ENCODE measurements around the gene USP32. TPM values are rescaled to one million over a fixed set of nuclear protein-coding genes. Genes with fewer than 3 reads are reported as not detected.

USP32 gene
- total and polyA plus RNA-seq, 4 donors = 11.6 to 103 (median 42.9) TPM

DNA sequence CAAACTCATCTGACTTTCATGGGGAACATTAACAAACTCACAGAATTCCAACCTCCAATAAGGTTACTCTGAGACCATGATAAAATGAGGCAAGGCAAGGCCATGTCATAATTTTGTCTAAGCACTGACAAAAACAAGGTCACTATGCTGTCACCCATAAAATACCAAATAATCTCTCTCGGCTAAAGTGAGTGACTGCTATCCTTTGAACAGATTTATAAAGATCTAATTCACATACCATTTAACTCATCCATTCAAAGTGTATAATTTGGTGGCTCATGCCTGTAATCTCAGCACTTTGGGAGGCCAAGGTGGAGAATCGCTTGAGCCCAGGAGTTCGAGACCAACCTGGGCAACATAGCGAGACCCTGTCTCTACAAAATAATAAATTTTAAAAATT is 262.8 kb downstream of the USP32 start:
- DNase-seq (ENCODE audit: low spot score) = no peak
- 92% methylated on average over 4 of the region's 4 CpGs for WGBS
- Histone ChIP-seq H3K4me3 (ENCODE audit: low read depth in 1 of 3, low read length in 3 of 3) (no peak overlapping the region), H3K27ac (ENCODE audit: low read depth in 1 of 2, low read length in 2 of 2) (no peak overlapping the region), H3K9ac (ENCODE audit: low read depth in 1 of 2, low read length in 2 of 2) (no peak overlapping the region), H3K36me3 (ENCODE audit: control insufficient read depth in 4 of 4, insufficient read depth in 3 of 4, low read depth in 1 of 4, low read length in 3 of 4) (no peaks in the 10 kb centered on the region), H3K9me3 (ENCODE audit: control insufficient read depth in 4 of 4, low read length in 3 of 4) (no peaks in the 10 kb centered on the region), H3K27me3 (ENCODE audit: control insufficient read depth in 4 of 4, insufficient read depth in 4 of 4, low read length in 3 of 4) (no peaks in the 10 kb centered on the region), H3K4me1 (ENCODE audit: control insufficient read depth in 4 of 4, insufficient read depth in 4 of 4, low read length in 3 of 4) (no peaks in the 10 kb centered on the region)
- TF ChIP-seq RAD21 (IDR thresholded peaks at IDR 0.05) (no peak), CTCF (IDR thresholded peaks at IDR 0.05; ENCODE audit: low read depth, low read length, missing input control) (no peak), HNF4A (conservative IDR thresholded peaks at IDR 0.05) (no peak), FOXA2 (IDR thresholded peaks at IDR 0.05) (no peak), TAF1 (conservative IDR thresholded peaks at IDR 0.05) (no peak), GABPA (IDR thresholded peaks at IDR 0.05 in 1 of 2, conservative IDR thresholded peaks at IDR 0.05 in 1 of 2) (no peak), REST (IDR thresholded peaks at IDR 0.05) (no peak), ATF3 (IDR thresholded peaks at IDR 0.05) (no peak), JUND (IDR thresholded peaks at IDR 0.05) (no peak), EGR1 (IDR thresholded peaks at IDR 0.05; ENCODE audit: low read depth in 2 of 2) (no peak), FOXA1 (IDR thresholded peaks at IDR 0.05) (no peak), HNF4G (IDR thresholded peaks at IDR 0.05) (no peak), YY1 (IDR thresholded peaks at IDR 0.05) (no peak), SP1 (IDR thresholded peaks at IDR 0.05) (no peak), NR2F2 (IDR thresholded peaks at IDR 0.05) (no peak)
- TF ChIP-seq, protein P1, sequence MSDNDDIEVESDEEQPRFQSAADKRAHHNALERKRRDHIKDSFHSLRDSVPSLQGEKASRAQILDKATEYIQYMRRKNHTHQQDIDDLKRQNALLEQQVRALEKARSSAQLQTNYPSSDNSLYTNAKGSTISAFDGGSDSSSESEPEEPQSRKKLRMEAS (IDR thresholded peaks at IDR 0.05) = no peak

Small RNA genes within 50 kb of the gene (small RNA-seq; reads per million reads assigned to genes)
- 90.3 reads per million, percentile 98 among the genes with 10 or more reads in this experiment for gene SCARNA20

Other genes with a start within 250 kb of the USP32 start
- gene CA4, start 242.2 kb downstream of the USP32 start, total RNA-seq = under 1 TPM; 0.14 to 0.67 TPM
- under 1 TPM; 0.44 TPM for gene CA4, start 242.2 kb downstream of the USP32 start, polyA plus RNA-seq
- gene CHCT1, start 30.4 kb upstream of the USP32 start, total RNA-seq = not detected
- not detected for gene CHCT1, start 30.4 kb upstream of the USP32 start, polyA plus RNA-seq
- 10 to 100 TPM; 12.6 to 17.3 TPM for gene APPBP2, start 134.1 kb upstream of the USP32 start, total RNA-seq
- gene APPBP2, start 134.1 kb upstream of the USP32 start, polyA plus RNA-seq = 1 to 10 TPM; 4.6 to 5.9 TPM
- 1 to 10 TPM; 6.4 to 8.7 TPM for gene PPM1D, start 208.1 kb upstream of the USP32 start, total RNA-seq
- 1 to 10 TPM; 2.0 to 3.6 TPM for gene PPM1D, start 208.1 kb upstream of the USP32 start, polyA plus RNA-seq